ENCODE data around the gene CCDC122.

DNA sequence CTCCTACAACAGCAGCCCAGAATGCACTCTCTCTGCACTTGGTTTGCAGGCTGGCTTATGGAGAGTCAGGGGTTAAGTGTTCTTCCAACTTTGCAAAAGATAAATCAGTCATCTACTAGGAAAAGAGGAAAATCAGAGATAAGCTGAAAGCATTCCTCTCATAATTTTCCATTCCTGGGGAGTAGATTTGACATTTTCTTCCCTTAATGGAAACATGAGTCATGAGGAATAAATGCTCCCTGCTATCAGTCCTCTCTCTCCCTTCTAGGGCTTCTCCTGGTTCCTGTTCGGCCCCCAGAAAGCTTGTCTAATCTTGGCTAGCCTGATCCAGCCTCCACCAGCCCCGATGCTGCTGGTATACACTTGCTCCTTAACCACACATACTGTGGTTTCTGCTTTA is 64.3 kb downstream of the CCDC122 start:
- TF ChIP-seq CTCF (IDR thresholded peaks at IDR 0.05 in 4 of 5, conservative IDR thresholded peaks at IDR 0.05 in 1 of 5) (no peak), POLR2A (IDR thresholded peaks at IDR 0.05) (no peak)

All from gastrocnemius medialis (tissue), 4 donors.